Astrocyte (in vitro differentiated cells and primary cell): ENCODE measurements around the gene NTM.

Source experiments
- CTCF ChIP-seq: IDR thresholded peaks from 2 replicates; pipeline ENCODE4 v1.5.1; 2011; ENCODE audit warnings: low read depth, mild to moderate bottlenecking, inconsistent platforms, low read length, moderate library complexity; ENCODE audit not compliant: insufficient read depth
- EZH2 ChIP-seq: IDR thresholded peaks from 2 replicates; pipeline ENCODE4 v1.6.1; 2012; ENCODE audit warnings: mild to moderate bottlenecking, low read length, inconsistent platforms; ENCODE audit not compliant: insufficient read depth

GRCh38 chr11:132047167-132047566 is 676.8 kb downstream of the NTM start:
- TF ChIP-seq CTCF (no peak), EZH2 (no peak)
